HG02798 (cell line): ENCODE data around the gene BTNL2.
"Not testable (repeated sequence)": the region's sequence is repeated elsewhere in the genome, so short reads cannot be mapped to it uniquely, and the experiment has no call there.

Source experiments
- ATAC-seq: cut with Tn5 transposase; IDR thresholded peaks from one replicate; pipeline ENCODE4 v1.9.1; 2021; ENCODE audit warnings: mild to moderate bottlenecking; ENCODE audit not compliant: unreplicated experiment, poor library complexity

The BTNL2 gene

DNA sequence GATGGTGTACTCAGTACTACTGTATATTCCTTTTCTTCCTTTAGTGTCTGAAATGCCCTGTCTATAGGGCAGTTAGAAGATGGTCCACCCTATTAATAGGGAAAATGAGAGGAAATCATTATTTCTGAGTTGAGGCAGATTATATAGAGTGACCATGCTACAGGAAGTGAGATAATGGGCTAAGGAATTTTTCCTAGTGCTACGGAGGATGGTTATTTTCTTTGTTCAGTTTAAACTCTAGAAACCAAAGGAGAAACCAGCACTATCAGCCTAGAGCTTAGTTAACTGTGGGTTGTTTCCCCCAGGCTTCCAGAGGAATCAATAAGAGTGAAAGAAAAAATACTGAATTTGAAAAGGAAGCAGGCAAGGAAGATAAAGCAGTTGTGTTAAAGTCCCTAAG is 35.8 kb downstream of the BTNL2 start:
- no peak for ATAC-seq

DNA sequence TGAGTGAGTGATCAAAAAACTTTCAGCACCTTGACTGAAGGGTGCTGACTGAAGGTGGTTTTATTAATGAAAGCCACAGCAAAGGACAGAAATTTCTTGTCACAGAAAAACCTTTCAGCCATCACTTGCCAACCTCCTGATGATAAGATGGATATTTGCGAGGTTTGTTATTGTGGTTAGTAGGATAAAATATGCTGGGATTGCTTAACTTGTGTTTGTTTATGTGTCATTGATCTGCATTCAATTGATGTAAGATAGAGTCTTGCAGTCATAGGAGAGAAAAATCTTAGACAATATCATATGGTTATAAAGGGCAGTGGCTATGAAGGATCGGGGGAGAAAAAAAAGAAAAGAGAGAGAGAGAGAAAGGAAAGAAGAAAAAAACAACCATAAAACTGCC is 36.5 kb downstream of the BTNL2 start:
- ATAC-seq, result no peak

DNA sequence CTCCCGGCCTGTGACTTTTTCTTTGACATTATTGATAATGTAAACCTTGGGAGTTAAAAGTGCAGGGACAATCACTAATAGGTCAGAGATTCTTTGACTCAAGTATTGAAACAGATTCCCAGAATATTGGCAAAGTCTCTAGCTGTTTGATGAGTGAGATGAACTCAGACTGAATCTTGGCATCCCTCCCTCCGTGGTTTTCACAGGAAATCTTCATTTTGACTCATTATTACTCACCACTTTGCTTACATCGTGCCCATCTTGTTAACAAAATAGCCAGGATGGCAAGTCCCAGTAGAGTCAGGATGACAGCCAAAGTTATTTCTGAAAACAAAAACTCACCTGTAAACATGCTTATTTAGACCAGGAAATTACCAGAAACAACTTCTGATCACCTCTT is 37.3 kb downstream of the BTNL2 start:
- ATAC-seq, result no peak

DNA sequence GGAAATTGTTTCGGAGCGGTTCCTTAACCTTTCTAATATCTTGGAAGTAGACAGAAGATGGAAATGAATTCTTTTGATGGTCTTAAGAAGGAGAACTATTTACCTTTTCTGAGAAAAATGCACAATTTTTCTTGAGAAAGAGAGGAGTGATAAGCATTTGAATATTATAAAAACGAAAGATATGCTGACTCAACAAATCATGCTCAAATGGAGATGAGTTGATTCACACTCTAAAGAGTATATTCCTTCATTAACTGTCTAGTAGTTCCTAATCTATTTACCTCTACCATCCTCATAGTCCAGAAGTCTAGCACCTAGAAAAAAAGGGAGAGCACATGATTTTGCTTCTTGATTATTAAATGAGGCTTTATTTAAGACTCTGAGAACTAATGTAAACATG is 39.3 kb downstream of the BTNL2 start:
- no peak for ATAC-seq

DNA sequence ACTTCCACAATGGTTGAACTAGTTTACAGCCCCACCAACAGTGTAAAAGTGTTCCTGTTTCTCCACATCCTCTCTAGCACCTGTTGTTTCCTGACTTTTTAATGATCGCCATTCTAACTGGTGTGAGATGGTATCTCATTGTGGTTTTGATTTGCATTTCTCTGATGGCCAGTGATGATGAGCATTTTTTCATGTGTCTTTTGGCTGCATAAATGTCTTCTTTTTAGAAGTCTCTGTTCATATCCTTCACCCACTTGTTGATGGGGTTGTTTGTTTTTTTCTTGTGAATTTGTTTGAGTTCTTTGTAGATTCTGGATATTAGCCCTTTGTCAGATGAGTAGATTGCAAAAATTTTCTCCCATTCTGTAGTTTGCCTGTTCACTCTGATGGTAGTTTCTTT is 47.8 kb downstream of the BTNL2 start:
- not testable (repeated sequence) for ATAC-seq

DNA sequence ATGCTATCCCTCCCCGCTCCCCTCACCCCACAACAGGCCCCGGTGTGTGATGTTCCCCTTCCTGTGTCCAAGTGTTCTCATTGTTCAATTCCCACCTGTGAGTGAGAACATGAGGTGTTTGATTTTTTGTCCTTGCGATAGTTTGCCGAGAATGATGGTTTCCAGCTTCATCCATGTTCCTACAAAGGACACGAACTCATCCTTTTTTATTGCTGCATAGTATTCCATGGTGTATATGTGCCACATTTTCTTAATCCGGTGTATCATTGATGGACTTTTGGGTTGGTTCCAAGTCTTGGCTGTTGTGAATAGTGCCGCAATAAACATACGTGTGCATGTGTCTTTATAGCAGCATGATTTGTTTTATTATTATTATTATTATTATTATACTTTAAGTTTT is 48.4 kb downstream of the BTNL2 start:
- not testable (repeated sequence) for ATAC-seq

DNA sequence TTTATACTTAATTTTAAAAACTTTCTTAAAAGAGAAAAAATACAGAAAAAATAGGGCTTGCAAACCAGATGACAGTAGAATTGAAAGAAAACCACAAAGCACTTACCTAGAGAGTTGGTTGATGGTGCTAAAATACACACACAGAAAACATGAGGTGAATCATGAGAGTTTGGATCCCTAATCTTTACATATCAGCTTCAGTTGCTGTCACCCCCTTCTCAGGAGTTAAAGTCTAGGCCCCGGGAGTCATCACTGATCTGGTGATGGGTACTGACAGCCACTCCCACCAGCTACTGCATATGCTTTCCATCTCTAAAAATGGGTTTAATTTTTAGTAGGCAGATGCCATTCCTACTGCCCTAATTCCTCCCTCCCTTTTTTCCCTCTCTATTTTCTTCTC is 52.0 kb downstream of the BTNL2 start:
- no peak for ATAC-seq

DNA sequence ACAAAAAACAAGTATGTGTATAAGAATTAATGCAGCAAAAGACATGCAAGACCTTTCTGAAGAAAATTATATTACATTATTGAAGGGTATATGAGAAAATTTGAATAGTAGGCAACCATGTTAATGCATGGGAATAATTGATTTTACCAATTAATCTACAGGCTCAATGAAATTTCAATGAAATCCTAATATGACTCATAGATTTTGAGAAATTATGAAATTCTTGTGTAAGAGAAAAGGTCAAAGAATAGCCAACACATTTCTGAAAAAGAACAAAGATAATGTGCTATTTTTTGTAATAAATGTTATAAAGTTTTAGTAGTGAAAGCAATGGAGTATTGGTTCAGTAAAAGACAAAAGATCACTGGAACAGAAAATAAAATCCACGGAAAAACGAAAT is 53.6 kb downstream of the BTNL2 start:
- no peak for ATAC-seq
